IMR-90 (cell line): ENCODE measurements around the gene C12orf75.

Experiments used
- CEBPB ChIP-seq: IDR thresholded peaks from 2 replicates; pipeline ENCODE4 v1.6.1; 2012; ENCODE audit warnings: low read depth, low read length, improper control_type of control experiment
- CHD1 ChIP-seq: IDR thresholded peaks from 2 replicates; pipeline ENCODE4 v1.6.1; 2012; ENCODE audit warnings: low read depth, low read length, improper control_type of control experiment
- CTCF ChIP-seq: conservative IDR thresholded peaks from 2 replicates; pipeline ENCODE4 v1.5.1; 2012; ENCODE audit warnings: mild to moderate bottlenecking, low read depth, low read length, improper control_type of control experiment
- ELK1 ChIP-seq: fragments of 150-350 bp; IDR thresholded peaks from 2 replicates; pipeline ENCODE4 v1.6.1; 2016; ENCODE audit warnings: low read depth, mild to moderate bottlenecking, low read length, moderate library complexity, borderline replicate concordance
- FOS ChIP-seq: fragments of 150-350 bp; IDR thresholded peaks from 2 replicates; pipeline ENCODE4 v1.6.1; 2016; ENCODE audit warnings: low read depth, low read length
- MAFK ChIP-seq: IDR thresholded peaks from 2 replicates; pipeline ENCODE4 v1.6.1; 2012; ENCODE audit warnings: low read depth, low read length, improper control_type of control experiment
- MAZ ChIP-seq: IDR thresholded peaks from 2 replicates; pipeline ENCODE4 v1.6.1; 2012; ENCODE audit warnings: low read depth, mild to moderate bottlenecking, low read length, improper control_type of control experiment, moderate library complexity, borderline replicate concordance
- MXI1 ChIP-seq: IDR thresholded peaks from 2 replicates; pipeline ENCODE4 v1.6.1; 2012; ENCODE audit warnings: low read depth, mild to moderate bottlenecking, low read length, moderate library complexity, borderline replicate concordance
- POLR2A ChIP-seq: IDR thresholded peaks from 2 replicates; pipeline ENCODE4 v1.6.1; 2012; ENCODE audit warnings: mild to moderate bottlenecking, low read depth, low read length
- RAD21 ChIP-seq: IDR thresholded peaks from 2 replicates; pipeline ENCODE4 v1.6.1; 2012; ENCODE audit warnings: low read length, improper control_type of control experiment
- RFX5 ChIP-seq: IDR thresholded peaks from 2 replicates; pipeline ENCODE4 v1.8.0; 2012; ENCODE audit warnings: low read depth, mild to moderate bottlenecking, low read length, moderate library complexity
- SMC3 ChIP-seq: fragments of 150-350 bp; IDR thresholded peaks from 2 replicates; pipeline ENCODE4 v1.6.1; 2016; ENCODE audit warnings: low read depth, mild to moderate bottlenecking, antibody characterized with exemption, low read length, moderate library complexity
- USF2 ChIP-seq: fragments of 150-350 bp; IDR thresholded peaks from 2 replicates; pipeline ENCODE4 v1.6.1; 2017; ENCODE audit warnings: mild to moderate bottlenecking, antibody characterized with exemption, low read length, low read depth

- TF ChIP-seq CTCF (no peak), POLR2A (no peak), RAD21 (no peak), FOS (no peak), MAFK (no peak), ELK1 (no peak), CHD1 (no peak), USF2 (no peak), CEBPB (no peak), RFX5 (no peak), SMC3 (no peak), MAZ (no peak), MXI1 (no peak)
Observed at GRCh38 chr12:105321125-105321524, 9.4 kb upstream of the C12orf75 start.
